ENCODE results near the gene CLDN5.

CLDN5 gene

GRCh38 chr22:19522190-19522880 is 1.9 kb downstream of the CLDN5 start:
- no peak for DNase-seq (ENCODE audit: low read depth in 2 of 2)

GRCh38 chr22:19520566-19521305 is 3.5 kb downstream of the CLDN5 start:
- DNase-seq (ENCODE audit: low read depth in 2 of 2) = no peak

GRCh38 chr22:19520007-19520406 is 4.2 kb downstream of the CLDN5 start:
- no peak for DNase-seq (ENCODE audit: low read depth in 2 of 2)

- DNase-seq (ENCODE audit: low read depth in 2 of 2) = no peak
These were observed 4.9 kb downstream of the CLDN5 start for GRCh38 chr22:19519041-19519926.

GRCh38 chr22:19518635-19519034 is 5.6 kb downstream of the CLDN5 start:
- no peak for DNase-seq (ENCODE audit: low read depth in 2 of 2)

- DNase-seq (ENCODE audit: low read depth in 2 of 2) = no peak
These were observed 6.1 kb downstream of the CLDN5 start for GRCh38 chr22:19517919-19518611.

GRCh38 chr22:19517171-19517500 is 7.1 kb downstream of the CLDN5 start:
- no peak for DNase-seq (ENCODE audit: low read depth in 2 of 2)

GRCh38 chr22:19516378-19517170 is 7.6 kb downstream of the CLDN5 start:
- no peak for DNase-seq (ENCODE audit: low read depth in 2 of 2)

GRCh38 chr22:19515654-19516377 is 8.4 kb downstream of the CLDN5 start:
- no peak for DNase-seq (ENCODE audit: low read depth in 2 of 2)

- DNase-seq (ENCODE audit: low read depth in 2 of 2) = no peak
These were observed 9.2 kb downstream of the CLDN5 start for GRCh38 chr22:19514831-19515565.

GRCh38 chr22:19513823-19514222 is 10.4 kb downstream of the CLDN5 start:
- no peak for DNase-seq (ENCODE audit: low read depth in 2 of 2)

- no peak for DNase-seq (ENCODE audit: low read depth in 2 of 2)
These were observed 13.3 kb downstream of the CLDN5 start for GRCh38 chr22:19510919-19511341.

GRCh38 chr22:19509923-19510322 is 14.3 kb downstream of the CLDN5 start:
- no peak for DNase-seq (ENCODE audit: low read depth in 2 of 2)

GRCh38 chr22:19509191-19509590 is 15.0 kb downstream of the CLDN5 start:
- DNase-seq (ENCODE audit: low read depth in 2 of 2) = no peak

- DNase-seq (ENCODE audit: low read depth in 2 of 2) = no peak
These were observed 16.0 kb downstream of the CLDN5 start for GRCh38 chr22:19508024-19508776.

- DNase-seq (ENCODE audit: low read depth in 2 of 2) = no peak
These were observed 16.7 kb downstream of the CLDN5 start for GRCh38 chr22:19507534-19507861.

GRCh38 chr22:19506212-19506611 is 18.0 kb downstream of the CLDN5 start:
- no peak for DNase-seq (ENCODE audit: low read depth in 2 of 2)

GRCh38 chr22:19505735-19506126 is 18.5 kb downstream of the CLDN5 start:
- no peak for DNase-seq (ENCODE audit: low read depth in 2 of 2)

All from stimulated activated CD8-positive, alpha-beta memory T cell treated with anti-CD3 and anti-CD28 coated beads, Interleukin-15, amount 100 ng/mL, for 48 hours (primary cell).